ENCODE results near the gene PACSIN1. TPM values are rescaled to one million over a fixed set of nuclear protein-coding genes. Genes with fewer than 3 reads are reported as not detected.
"Not testable (repeated sequence)": the region's sequence is repeated elsewhere in the genome, so short reads cannot be mapped to it uniquely, and the experiment has no call there.

PACSIN1 gene
- total RNA-seq, 6 experiments from 2014 or later: 0.05 to 0.37 (median 0.22) TPM; not detected in 1

GRCh38 chr6:34476447-34476846 is 10.6 kb downstream of the PACSIN1 start:
- no peaks in the 10 kb centered on the region for H3K4me1 ChIP-seq
- ATAC-seq (peak in 1 of 4 donors; percentile 26), DNase-seq (no peak)
- H3K27me3 ChIP-seq: no peaks in the 10 kb centered on the region
- intact Hi-C loops (cut with DNase I): no loop called here
- no peak overlapping the region for H3K4me3 ChIP-seq
- H3K27ac ChIP-seq: no peak overlapping the region
- no peak for TF ChIP-seq POLR2A (IDR thresholded peaks at IDR 0.05)
- TF ChIP-seq CTCF (IDR thresholded peaks at IDR 0.05): no peak
- H3K36me3 ChIP-seq: no peaks in the 10 kb centered on the region
- H3K9me3 ChIP-seq: no peaks in the 10 kb centered on the region
- WGBS (ENCODE audit: insufficient coverage, low coverage, low lambda C conversion rate, missing lambda C conversion rate): no CpG with 5 or more reads among the region's 5 CpGs

- no peak for DNase-seq
- Histone ChIP-seq H3K4me3 (no peak overlapping the region), H3K9me3 (no peaks in the 10 kb centered on the region), H3K4me1 (no peaks in the 10 kb centered on the region), H3K36me3 (no peaks in the 10 kb centered on the region), H3K27me3 (no peaks in the 10 kb centered on the region), H3K27ac (no peak overlapping the region)
- TF ChIP-seq CTCF (IDR thresholded peaks at IDR 0.05): no peak
- no peak for TF ChIP-seq POLR2A (IDR thresholded peaks at IDR 0.05)
- no peak for ATAC-seq
- intact Hi-C loops (cut with DNase I): no loop called here
- 41% methylated on average over 2 of the region's 5 CpGs for WGBS (ENCODE audit: insufficient coverage, low coverage, low lambda C conversion rate, missing lambda C conversion rate)
These were observed 11.0 kb downstream of the PACSIN1 start for GRCh38 chr6:34476921-34477320.

- Histone ChIP-seq H3K27ac (no peak overlapping the region), H3K9me3 (no peaks in the 10 kb centered on the region), H3K27me3 (no peaks in the 10 kb centered on the region), H3K36me3 (no peaks in the 10 kb centered on the region), H3K4me1 (no peaks in the 10 kb centered on the region), H3K4me3 (no peak overlapping the region)
- 88% methylated on average over 2 of the region's 4 CpGs for WGBS (ENCODE audit: insufficient coverage, low coverage, low lambda C conversion rate, missing lambda C conversion rate)
- TF ChIP-seq CTCF (IDR thresholded peaks at IDR 0.05) (no peak), POLR2A (IDR thresholded peaks at IDR 0.05) (no peak)
- intact Hi-C loops (cut with DNase I): no loop called here
- no peak for DNase-seq
- ATAC-seq: no peak
These were observed 12.9 kb downstream of the PACSIN1 start for GRCh38 chr6:34478796-34479195.

GRCh38 chr6:34483781-34484180 is 17.9 kb downstream of the PACSIN1 start:
- not testable (repeated sequence) for DNase-seq

GRCh38 chr6:34484391-34484790 is 18.5 kb downstream of the PACSIN1 start:
- ATAC-seq: no peak
- DNase-seq: no peak
- H3K9me3 ChIP-seq: no peaks in the 10 kb centered on the region
- TF ChIP-seq POLR2A (IDR thresholded peaks at IDR 0.05) (no peak), CTCF (IDR thresholded peaks at IDR 0.05) (no peak)
- 43% methylated on average over 1 of the region's 1 CpG for WGBS (ENCODE audit: insufficient coverage, low coverage, low lambda C conversion rate, missing lambda C conversion rate)
- intact Hi-C loops (cut with DNase I): no loop called here
- no peaks in the 10 kb centered on the region for H3K27me3 ChIP-seq
- no peak overlapping the region for H3K27ac ChIP-seq
- no peak overlapping the region for H3K4me3 ChIP-seq
- no peaks in the 10 kb centered on the region for H3K36me3 ChIP-seq
- H3K4me1 ChIP-seq: no peaks in the 10 kb centered on the region

More at GRCh38 chr6:34483781-34484180, 17.9 kb downstream of the PACSIN1 start:
- intact Hi-C loops (cut with DNase I); H3K4me3 ChIP-seq; H3K4me1 ChIP-seq; H3K9me3 ChIP-seq; H3K36me3 ChIP-seq; ATAC-seq; H3K27me3 ChIP-seq; H3K27ac ChIP-seq: not testable (repeated sequence)
- WGBS (ENCODE audit: insufficient coverage, low coverage, low lambda C conversion rate, missing lambda C conversion rate): no CpG with 5 or more reads among the region's 5 CpGs
